Activated naive CD4-positive, alpha-beta T cell treated with anti-CD3 and anti-CD28 coated beads, Interleukin-2, amount 50 U/mL, for 24 hours (primary cell): Measurements from ENCODE around the gene YDJC.
"Not testable (repeated sequence)": the region's sequence is repeated elsewhere in the genome, so short reads cannot be mapped to it uniquely, and the experiment has no call there.

ENCODE experiments used
- H3K27ac Mint-ChIP-seq: one replicate; pipeline ENCODE4 v1.8.0; 2021; ENCODE audit warnings: mild to moderate bottlenecking, mixed read lengths
- H3K27me3 Mint-ChIP-seq: one replicate; pipeline ENCODE4 v1.8.0; 2021; ENCODE audit warnings: mixed read lengths
- H3K36me3 Mint-ChIP-seq: one replicate; pipeline ENCODE4 v1.8.0; 2021; ENCODE audit warnings: mixed read lengths
- H3K4me1 Mint-ChIP-seq: one replicate; pipeline ENCODE4 v1.8.0; 2021; ENCODE audit warnings: mixed read lengths
- H3K4me3 Mint-ChIP-seq: one replicate; pipeline ENCODE4 v1.8.0; 2021; ENCODE audit warnings: mild to moderate bottlenecking, mixed read lengths
- H3K9me3 Mint-ChIP-seq: one replicate; pipeline ENCODE4 v1.8.0; 2021; ENCODE audit warnings: mixed read lengths

YDJC gene

DNA sequence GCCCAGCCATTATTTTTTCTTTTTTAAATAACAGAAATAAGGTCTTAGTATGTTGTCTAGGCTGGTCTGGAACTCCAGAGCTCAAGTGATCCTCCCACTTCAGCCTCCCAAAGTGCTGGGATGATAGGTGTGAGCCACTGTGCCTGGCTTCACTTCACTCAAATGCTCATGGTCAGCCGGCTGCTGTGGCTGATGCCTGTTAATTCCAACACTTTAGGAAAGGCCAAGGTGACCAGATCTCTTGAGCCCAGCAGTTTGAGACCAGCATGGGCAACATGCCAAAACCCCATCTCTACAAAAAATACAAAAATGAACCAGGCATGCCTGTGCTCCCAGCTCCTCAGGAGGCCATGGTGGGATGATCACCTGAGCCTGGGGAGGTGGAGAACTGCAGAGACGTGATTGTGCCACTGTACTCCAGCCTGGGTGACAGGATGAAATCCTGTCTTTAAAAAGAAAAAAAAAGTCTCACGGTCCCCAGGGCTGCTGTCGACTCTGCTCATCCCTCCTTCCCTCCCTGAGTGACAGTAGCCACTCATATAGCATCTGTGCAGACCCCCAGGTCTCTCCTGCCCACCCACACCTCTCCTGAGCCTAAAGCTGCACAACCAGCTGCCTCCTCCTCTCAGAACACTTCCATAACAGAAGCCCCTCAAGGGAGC, 3.6 kb downstream of the YDJC start:
- Mint-ChIP-seq H3K27me3 (no peaks in the 10 kb centered on the region), H3K36me3 (peaks cover 9% of the 10 kb centered on the region), H3K27ac (peak overlapping the region; percentile 38), H3K4me1 (peaks cover 47% of the 10 kb centered on the region), H3K9me3 (no peaks in the 10 kb centered on the region), H3K4me3 (peak overlapping the region; percentile 89)

DNA sequence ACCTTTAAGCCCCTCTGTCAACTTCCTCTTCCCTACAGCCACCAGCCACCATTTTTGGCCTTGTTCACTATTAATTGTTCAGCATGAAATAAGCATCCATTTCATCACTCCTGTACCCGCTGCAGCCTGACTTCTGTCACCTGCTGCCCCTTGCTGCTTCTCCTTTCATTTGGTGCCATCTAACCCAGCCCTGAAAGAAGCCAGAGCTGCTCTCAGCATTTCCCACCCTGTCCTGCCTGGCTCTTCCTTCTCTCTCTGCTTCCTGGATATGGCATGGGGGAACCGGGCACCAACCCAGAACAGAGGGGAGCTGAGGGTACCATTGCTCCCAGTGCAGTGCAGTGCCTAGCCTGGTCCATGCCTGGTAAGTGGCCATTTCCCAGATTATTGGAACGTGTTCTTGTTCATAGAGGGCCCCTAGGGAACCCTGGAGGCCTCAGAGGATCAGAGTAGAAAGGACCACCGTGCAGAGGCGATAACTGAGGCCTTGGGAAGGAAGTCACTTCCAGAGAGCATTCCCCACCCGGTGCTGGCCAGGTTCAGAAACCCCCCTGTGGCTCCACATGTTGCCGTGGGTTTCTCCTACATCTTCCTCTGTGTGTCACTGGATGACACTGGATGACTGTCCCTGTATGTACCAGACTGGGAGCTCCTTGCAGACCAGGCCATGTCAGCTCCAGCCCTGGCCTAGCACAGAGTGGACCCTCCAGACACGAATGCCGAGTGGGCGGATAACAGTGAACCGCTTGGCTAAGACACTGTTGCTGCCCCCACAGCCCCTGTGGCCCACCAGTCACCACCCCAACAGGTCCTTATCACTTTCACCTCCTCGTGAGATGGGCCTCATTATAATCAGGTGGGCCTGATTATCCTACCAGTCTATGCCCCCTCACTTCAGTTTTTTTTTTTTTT, 4.7 kb downstream of the YDJC start:
- peak overlapping the region; percentile 41 for H3K27ac Mint-ChIP-seq
- peaks cover 41% of the 10 kb centered on the region for H3K4me1 Mint-ChIP-seq
- H3K27me3 Mint-ChIP-seq = no peaks in the 10 kb centered on the region
- H3K36me3 Mint-ChIP-seq = peaks cover 9% of the 10 kb centered on the region
- H3K4me3 Mint-ChIP-seq = no peak overlapping the region
- no peaks in the 10 kb centered on the region for H3K9me3 Mint-ChIP-seq

DNA sequence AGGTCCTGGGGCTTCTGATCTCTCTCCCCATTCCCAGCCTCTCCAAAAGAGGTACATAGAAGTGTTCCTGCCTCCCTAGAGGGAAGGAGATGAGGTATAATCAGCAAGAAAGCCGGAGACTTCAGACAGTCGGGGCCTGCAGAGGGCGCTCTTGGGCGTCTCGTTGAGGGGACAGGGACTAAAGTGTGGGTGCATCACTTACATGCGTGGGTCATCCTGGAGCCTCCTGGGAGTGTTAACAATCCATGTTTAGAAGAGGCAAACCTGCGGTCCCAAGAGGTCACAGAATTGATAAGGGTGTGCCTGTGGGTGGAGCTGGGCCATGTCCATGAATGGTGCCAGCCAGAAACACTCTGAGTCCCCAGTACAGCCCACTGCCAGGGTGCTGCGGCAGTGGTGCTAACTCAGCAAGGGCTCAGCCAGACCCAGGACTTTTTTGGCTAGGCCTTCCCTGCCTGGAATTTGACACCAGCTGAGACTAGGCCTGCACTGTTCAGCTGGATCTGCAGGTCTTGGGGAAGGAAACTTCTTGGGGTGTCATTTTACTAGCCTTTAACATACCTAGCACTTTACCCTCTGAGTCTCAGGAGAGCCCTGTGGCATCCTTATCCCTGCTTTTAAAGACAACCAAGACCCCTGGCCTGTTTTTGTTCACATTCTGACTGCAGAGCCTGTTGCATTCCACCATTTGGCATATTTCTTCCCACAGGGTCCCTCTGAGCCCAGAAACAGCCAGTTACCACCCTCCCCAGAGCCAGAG, 5.5 kb downstream of the YDJC start:
- H3K4me1 Mint-ChIP-seq = peaks cover 43% of the 10 kb centered on the region
- peak overlapping the region; percentile 51 for H3K27ac Mint-ChIP-seq
- peaks cover 9% of the 10 kb centered on the region for H3K36me3 Mint-ChIP-seq
- no peaks in the 10 kb centered on the region for H3K27me3 Mint-ChIP-seq
- H3K9me3 Mint-ChIP-seq = no peaks in the 10 kb centered on the region
- H3K4me3 Mint-ChIP-seq = no peak overlapping the region

DNA sequence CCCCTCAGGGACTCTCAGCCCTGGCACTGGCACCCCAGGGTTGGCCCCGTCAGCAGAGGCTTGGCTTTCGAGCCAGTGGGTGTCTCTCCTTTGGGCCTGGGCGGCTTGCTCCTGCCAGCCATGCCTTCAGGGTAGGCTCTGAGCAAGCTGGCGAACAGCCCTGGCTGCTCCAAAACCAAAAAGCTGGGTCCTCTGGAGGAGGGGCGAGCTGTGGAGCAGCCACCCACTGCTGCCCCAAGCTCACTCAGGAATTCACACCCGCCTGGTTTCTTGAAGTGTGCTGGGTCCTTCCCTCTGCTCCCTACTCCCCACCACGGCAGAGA, 6.2 kb downstream of the YDJC start:
- Mint-ChIP-seq H3K27ac (peak overlapping the region; percentile 51), H3K4me1 (peaks cover 43% of the 10 kb centered on the region), H3K9me3 (no peaks in the 10 kb centered on the region), H3K4me3 (no peak overlapping the region), H3K27me3 (no peaks in the 10 kb centered on the region), H3K36me3 (peaks cover 7% of the 10 kb centered on the region)

DNA sequence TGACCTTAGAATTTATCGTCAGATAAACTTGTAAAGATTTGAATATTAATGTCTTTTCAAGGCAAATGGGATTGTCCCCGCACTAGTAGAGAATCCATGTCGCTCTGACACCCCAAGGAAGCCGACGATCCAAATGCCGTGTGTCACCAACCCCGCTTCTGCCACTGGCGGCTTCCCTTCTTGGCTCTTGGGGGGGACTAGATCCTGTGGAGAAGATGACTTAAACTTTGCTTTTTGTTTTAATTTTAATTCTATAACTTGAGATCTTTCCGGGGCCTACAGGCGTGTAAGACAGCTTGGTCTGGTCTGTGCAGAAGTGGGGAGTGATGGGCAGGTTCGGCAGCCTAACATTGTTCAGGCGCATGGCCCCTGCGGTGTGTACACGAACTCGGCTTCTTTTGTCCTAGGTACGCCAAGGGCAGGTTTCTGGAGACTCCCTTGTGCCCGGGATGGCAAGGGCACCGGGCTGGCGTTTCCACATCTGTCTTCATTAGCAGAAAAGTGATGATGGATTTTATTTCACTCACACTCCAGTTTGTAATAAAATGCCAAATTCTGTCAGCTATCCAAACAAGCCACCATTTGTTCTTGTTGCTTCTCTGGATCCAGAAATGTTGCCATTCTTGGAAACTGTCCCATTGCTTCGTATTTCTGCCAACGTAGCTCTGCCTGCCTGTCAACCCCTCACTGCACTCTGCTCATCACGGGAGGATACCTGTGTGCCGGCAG, 6.7 kb downstream of the YDJC start:
- peak overlapping the region; percentile 51 for H3K27ac Mint-ChIP-seq
- peaks cover 39% of the 10 kb centered on the region for H3K4me1 Mint-ChIP-seq

DNA sequence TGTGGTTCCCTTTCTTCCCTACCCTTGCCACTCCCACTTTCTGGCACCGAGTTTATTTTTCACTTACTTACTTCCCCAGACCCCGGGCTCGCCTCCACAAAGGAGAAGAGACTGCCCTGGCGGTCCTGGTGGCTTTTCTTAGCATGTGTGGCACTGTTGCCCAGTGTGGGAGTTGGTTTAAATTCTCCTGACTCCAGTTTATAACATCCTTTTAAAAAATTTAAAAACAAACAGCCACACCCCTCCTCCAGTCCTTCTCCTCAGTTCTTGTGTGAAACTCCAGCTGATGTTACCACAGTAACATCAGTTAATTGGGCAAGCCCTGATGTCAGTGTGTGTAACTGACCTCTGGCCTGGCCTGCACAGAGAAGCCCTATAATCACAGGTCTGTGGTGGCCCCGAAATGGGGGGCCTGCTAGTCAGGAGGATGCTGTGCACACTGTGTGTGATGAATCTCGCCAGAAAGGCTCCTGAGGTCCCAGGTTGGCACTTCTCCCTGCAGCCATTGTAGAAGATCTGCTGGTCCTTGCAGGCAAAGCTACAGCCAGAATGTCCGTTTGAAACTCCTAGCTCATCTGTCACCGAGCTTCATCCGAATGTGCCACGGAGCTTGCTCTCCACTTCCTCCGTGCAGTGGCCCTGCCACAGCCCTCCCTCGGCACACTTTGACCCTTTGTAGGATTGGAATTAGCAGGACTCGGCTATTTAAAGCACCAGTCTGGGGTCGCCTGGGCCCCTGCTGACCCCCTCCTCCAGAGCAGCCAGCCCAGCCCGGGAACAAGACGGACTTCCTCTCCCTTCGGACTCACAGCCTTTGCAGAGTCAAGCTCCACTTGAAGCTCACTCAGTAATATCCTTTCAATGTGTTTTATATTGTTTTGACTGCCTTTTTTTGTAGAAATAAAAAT, 7.6 kb downstream of the YDJC start:
- H3K4me3 Mint-ChIP-seq = peak overlapping the region; percentile 4
- no peaks in the 10 kb centered on the region for H3K27me3 Mint-ChIP-seq
- H3K9me3 Mint-ChIP-seq = no peaks in the 10 kb centered on the region
- peaks cover 2% of the 10 kb centered on the region for H3K36me3 Mint-ChIP-seq
- peaks cover 31% of the 10 kb centered on the region for H3K4me1 Mint-ChIP-seq
- H3K27ac Mint-ChIP-seq = peak overlapping the region; percentile 55

More for the DNA sequence above, 6.7 kb downstream of the YDJC start:
- Mint-ChIP-seq H3K27me3 (no peaks in the 10 kb centered on the region), H3K4me3 (no peak overlapping the region), H3K36me3 (peaks cover 4% of the 10 kb centered on the region), H3K9me3 (no peaks in the 10 kb centered on the region)

DNA sequence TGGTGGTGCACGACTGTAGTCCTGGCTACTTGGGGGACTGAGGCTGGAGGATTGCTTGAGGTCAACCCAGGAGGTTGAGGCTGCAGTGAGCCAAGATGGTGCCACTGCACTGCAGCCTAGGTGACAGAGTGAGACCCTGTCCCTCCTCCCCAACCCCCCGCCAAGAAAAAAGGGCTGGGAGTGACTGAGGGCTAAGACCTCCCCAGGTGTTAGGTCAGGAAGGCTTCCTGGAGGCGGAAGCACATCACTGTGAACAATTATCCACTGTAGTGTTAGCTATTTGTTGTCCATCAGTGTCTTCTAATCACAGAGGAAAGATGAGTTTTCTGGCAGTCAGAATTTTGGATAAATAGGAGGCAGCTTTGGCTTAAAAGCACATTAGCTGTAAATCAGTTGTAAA, 8.8 kb downstream of the YDJC start:
- Mint-ChIP-seq H3K4me3 (no peak overlapping the region), H3K27me3 (no peaks in the 10 kb centered on the region), H3K36me3 (no peaks in the 10 kb centered on the region), H3K9me3 (no peaks in the 10 kb centered on the region), H3K27ac (no peak overlapping the region), H3K4me1 (peaks cover 23% of the 10 kb centered on the region)

DNA sequence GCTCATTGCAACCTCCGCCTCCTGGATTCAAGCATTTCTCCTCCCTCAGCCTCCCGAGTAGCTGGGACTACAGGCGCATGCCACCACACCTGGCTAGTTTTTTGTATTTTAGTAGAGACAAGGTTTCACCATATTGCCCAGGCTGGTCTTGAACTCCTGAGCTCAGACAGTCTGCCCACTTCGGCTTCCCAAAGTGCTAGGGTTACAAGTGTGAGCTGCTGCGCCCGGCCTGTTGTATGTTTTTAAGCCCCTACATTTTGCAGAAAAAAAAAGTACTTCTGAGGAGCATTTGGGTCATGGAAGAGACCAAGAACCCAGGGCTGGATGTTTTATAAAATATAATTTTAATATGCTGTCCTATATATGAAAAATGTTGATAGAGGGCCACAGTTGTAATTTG, 12.5 kb downstream of the YDJC start:
- H3K27ac Mint-ChIP-seq = not testable (repeated sequence)

DNA sequence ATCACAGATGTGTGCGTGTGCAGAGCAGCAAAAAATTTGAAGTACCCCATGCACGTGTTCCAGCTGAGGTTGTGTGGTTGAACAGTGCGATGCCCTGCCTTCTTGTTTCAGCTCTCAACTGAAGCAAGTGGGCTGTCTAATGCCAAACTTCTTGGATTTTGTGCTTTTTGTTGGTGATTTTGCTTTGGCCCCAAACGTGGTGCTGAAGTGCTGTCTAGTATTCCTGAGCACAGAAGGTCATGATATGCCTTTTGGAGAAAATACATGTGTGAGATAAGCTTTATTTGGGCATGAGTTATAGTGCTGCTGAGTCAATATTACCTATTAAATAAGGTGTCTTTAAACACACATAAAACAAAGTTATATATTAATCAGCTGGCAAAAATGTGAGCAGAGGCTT, 14.1 kb downstream of the YDJC start:
- Mint-ChIP-seq H3K4me1 (peaks cover 16% of the 10 kb centered on the region), H3K36me3 (peaks cover 6% of the 10 kb centered on the region), H3K4me3 (no peak overlapping the region), H3K27ac (peak overlapping the region; percentile 8), H3K27me3 (no peaks in the 10 kb centered on the region), H3K9me3 (no peaks in the 10 kb centered on the region)

More for the DNA sequence above, 12.5 kb downstream of the YDJC start:
- H3K27me3 Mint-ChIP-seq, H3K9me3 Mint-ChIP-seq, H3K4me3 Mint-ChIP-seq, H3K36me3 Mint-ChIP-seq: not testable (repeated sequence)
- H3K4me1 Mint-ChIP-seq = peaks cover 16% of the 10 kb centered on the region

DNA sequence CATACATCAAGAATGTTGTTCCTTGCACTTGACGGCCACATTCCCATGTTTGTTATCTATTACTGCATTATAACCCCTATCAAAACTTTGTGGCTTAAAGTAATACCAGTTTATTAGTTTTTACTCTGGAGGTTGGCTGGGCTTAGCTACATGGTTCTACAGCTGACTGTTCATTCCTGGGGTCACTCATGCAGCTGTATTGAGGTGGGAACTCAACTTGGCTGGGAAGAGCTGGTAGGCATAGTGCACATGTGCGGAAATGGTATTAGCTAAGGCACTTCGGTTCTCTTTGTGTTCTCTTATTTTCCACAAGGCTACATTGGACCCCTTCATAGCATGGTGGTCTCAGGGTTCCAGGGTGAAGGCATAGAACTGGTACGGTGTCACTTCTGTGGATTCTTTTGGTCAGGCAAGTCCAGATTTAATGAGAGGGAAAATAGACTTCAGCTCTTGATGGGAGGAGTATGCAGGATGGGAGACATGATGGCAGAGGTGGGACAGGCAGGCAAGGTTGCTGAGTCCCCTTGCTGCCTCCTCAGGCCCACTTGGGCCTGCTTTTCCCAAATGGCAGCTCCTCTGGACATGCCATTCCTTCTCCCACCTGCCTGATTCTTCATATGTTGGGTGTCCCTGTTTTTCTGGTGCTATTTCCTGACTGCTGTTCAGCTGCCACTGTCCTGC, 16.1 kb downstream of the YDJC start:
- Mint-ChIP-seq H3K9me3 (no peaks in the 10 kb centered on the region), H3K4me3 (no peak overlapping the region), H3K27me3 (no peaks in the 10 kb centered on the region), H3K36me3 (peaks cover 6% of the 10 kb centered on the region), H3K27ac (no peak overlapping the region), H3K4me1 (peaks cover 24% of the 10 kb centered on the region)

DNA sequence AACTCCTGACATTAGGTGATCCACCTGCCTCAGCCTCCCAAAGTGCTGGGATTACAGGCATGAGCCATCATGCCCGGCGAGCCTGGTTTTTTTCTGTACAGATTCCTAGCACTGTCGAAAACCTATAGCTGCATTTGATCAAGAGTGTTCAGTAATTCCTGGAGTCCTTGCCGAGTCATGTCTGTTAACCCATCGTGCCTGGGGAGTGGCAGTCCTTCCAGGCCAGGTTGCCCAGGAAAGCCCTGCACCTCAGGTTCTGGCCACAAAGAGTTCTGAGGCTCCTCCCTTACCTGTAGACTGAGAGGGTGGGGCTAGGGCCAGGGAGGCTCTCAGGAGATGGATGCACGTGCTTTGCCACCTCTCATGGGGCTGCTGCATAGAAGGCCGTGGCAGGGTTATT, 17.0 kb downstream of the YDJC start:
- no peak overlapping the region for H3K27ac Mint-ChIP-seq
- no peaks in the 10 kb centered on the region for H3K27me3 Mint-ChIP-seq
- no peak overlapping the region for H3K4me3 Mint-ChIP-seq
- H3K9me3 Mint-ChIP-seq = no peaks in the 10 kb centered on the region
- H3K36me3 Mint-ChIP-seq = peaks cover 6% of the 10 kb centered on the region
- H3K4me1 Mint-ChIP-seq = peaks cover 25% of the 10 kb centered on the region

DNA sequence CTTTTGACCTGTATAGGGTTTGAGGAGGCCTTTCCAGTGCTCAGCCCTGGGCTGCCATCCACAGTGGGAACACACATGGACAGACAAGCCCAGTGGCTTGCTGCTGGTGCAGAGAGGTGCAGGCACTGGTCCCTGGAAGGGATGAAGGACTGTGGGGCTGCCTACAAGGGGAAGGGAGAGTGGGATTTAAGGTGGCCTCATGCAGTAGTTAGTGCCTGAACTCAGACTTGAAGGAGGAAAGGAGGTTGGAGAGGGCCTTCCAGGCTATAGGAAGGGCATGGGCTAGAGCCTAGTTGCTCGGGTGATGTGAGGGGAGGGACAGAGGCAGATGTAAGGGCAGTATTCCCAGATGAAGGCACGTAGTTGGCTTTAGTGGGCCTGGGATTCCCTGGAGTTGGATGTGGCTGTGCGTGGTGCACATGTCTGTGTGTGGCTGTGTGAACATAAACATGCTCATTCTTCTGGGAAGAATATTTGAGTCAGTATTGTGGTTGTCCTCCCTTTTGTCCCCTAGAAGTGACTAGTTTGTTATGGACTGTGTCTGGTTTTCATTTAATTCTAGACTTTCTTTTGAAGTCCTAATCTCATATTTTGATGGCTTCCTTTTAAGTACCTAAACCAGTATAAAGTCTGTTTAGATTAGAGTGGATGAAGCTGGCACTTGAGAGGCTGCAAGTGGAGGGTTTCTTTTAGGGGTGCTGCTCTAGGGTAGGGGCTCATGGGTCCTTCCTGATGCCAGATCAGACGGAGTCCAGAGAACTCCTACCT, 18.4 kb downstream of the YDJC start:
- H3K36me3 Mint-ChIP-seq = peaks cover 6% of the 10 kb centered on the region
- no peak overlapping the region for H3K4me3 Mint-ChIP-seq
- H3K4me1 Mint-ChIP-seq = peaks cover 35% of the 10 kb centered on the region
- no peaks in the 10 kb centered on the region for H3K9me3 Mint-ChIP-seq
- peak overlapping the region; percentile 69 for H3K27ac Mint-ChIP-seq
- no peaks in the 10 kb centered on the region for H3K27me3 Mint-ChIP-seq

DNA sequence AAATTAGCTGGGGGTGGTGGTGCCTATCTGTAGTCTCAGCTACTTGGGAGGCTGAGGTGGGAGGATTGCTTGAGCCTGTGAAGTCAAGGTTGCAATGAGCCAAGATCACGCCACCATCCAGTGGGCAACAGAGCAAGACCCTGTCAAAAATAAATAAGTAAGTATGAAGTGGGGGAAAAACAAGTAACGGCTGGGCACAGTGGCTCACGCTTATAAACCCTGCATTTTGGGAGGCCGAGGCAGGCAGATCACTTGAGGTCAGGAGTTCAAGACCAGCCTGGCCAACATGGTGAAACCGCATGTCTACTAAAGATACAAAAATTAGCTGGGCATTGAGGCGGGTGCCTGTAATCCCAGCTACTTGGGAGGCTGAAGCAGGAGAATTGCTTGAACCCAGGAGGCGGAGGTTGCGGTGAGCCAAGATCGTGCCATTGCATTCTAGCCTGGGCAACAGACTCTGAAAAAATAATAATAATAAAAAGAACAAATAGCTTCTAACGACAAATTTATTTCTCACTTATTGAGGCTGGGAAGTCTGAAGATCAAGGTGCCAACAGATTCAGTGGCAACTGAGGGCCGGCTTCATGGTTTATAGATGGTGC, 20.2 kb downstream of the YDJC start:
- not testable (repeated sequence) for H3K27ac Mint-ChIP-seq, H3K36me3 Mint-ChIP-seq, H3K4me3 Mint-ChIP-seq, H3K9me3 Mint-ChIP-seq, H3K27me3 Mint-ChIP-seq
- peaks cover 39% of the 10 kb centered on the region for H3K4me1 Mint-ChIP-seq
